SIG-M5 treated with dmso at 0.1 percent for 504 hours (cell line): ENCODE measurements around the gene MNX1.

ENCODE experiments used
- DNase-seq: peaks from one replicate; lab custom pipeline; 2025; ENCODE audit not compliant: unreplicated experiment; lab: John Stamatoyannopoulos, UW

The MNX1 gene

DNA sequence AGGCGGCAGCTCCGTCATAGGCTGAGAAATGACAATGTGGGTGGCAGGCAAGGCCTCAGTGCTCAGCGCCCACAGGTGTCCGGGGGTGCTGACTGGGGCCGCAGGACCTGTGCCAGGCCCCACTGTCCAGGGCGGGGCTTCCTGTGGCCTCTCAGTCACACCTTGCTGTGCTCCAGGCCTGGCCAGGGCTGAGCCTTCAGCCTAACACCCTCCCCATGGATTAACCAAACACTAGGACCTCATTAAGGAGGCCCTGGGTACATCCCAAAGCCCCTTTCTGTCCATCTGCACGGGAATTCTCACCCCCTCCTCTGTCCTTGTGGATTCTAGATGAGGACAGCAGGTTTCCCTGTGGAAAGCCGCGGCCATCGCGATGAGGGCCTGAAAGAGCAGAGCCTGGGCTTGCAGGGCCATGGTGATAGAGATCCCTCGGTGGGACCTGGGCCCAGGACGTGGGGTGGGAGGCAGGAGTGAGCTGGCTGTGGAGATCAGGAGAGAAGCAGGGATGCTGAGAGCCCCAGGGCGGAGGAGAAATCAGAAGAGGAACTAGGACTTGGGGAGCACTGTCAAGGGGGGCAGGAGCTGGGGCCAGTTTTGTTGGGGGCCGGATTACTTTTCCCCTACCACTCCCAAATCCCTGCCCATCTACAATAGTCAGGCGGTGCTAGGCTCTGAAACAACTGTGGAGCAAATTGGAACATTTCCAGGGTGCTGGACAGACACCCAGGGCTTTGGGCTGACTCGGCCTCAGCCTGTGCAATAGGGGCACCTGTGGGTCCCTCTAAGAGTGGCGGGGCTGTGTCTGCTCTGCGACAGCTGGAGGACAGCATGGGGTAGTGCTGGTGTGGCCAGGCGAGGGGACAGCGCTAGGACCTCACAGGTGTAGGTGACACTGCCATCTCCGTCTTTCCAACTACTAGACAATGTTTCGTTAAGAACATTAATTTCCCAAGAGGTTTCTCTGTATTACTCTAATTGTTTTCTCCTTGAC, 23.3 kb upstream of the MNX1 start:
- DNase-seq = no peak

DNA sequence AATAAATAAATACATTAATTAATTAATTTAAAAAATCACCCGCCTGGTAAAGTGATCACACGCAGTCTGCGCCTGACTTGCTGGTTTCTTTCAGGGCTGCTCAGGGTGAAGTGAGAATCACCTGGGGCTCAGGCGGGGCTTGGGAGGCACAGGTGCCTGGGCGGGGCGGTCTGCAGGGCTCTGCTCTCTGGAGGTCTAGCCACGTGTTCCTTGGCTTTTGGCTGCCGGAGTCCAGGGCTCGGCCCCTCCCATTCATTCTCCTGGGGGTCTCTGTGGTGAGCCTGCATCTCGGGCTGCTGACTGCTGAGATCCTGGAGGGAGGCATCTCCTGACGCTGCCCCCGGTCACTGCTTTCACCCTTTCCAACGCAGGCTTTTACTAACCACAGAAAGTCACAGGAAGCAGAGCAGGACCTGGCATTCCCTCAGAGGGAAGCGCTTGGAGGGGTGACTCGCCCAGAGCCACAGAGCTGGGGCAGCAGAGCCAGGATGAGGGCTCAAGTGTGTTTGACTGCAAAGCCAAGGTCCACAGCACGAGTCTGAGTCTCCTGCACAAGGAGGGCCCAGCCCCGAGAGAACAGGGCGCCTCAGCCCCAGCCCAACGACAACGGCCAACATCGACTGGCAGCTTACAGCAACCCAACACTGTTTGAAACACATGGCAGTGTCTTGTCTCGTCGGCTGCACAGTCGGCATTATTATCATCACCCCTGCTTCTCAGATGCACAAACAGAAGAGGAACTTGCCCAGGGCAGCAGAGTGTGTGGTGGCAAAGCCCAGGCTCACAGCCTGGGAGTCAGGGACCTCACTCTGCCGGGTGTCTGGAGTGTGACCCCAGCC, 22.4 kb upstream of the MNX1 start:
- DNase-seq = no peak

DNA sequence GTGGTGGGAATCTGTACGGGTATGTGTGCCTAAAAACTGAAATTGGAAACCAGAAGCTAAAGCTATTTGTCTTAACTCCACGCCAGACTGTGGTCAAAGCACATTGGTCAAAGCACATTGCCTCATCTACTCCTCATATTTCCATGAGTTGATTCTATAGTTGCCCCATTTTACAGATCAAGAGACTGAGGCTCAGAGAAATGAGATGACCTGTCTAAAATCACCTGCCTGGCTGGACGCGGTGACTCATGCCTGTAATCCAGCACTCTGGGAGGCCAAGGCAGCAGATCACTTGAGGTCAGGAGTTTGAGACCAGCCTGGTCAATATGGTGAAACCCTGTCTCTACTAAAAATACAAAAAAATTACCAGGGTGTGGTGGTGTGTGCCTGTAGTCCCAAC, 21.7 kb upstream of the MNX1 start:
- DNase-seq = no peak

DNA sequence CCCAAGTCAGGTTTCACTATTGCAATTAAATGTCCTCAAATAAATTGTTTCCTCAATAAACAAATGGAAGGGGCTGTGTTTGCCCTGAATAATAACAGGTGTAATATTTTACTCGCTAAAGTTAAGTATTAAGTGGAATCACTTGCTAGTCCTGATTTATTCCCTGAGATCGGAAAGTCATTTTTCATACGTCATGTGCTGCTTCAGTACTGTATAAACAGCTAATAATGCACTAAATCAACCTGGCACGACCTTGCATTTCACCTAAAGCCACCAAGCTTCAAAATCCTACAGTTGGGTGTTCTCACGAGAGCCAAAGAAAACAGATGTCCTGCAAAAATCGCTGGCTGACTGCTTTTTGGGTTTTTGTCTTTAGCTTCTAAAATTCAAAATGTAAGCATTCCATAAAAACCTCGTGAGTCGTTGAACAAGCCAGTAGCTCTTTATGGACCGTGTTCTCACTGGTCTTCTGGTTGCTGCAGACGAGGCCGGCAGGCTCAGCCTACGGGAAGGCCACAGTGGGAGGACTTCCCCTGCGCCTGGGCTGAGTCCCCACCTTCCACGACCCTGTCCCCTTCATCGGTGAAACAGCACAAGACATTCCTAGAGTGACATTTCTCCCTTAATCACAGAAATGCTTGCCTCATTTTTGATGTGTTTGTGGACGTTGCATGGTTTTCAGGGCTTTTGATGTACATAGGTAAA, 17.9 kb upstream of the MNX1 start:
- no peak for DNase-seq

DNA sequence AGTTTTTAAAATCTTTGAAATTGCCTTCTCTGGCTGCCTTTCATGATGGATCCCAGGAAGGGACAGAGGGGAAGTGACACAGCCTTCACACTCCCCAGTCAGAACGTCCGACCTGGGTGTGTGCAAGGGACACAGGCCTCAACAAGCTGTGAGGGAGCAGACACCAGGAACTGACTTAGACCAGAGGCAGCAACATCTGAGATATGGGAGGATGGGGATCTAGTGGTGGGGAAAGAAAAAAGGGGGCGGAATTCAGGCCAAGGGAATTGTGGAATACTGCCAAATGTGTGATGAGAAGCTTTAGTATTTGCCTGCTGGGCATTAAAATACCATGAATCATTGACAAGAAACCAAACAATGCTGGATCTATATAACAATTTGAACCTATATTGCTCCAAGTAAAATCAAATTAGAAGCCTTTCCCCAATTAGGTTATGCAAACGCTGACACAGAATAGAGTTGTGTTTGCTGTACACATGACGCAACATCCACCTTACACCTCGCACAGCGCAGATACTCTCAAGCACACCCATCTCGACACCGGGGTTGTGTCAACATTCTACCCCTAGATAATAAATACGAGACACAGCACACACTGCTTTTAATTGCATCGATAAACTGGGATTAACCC, 17.2 kb upstream of the MNX1 start:
- no peak for DNase-seq

DNA sequence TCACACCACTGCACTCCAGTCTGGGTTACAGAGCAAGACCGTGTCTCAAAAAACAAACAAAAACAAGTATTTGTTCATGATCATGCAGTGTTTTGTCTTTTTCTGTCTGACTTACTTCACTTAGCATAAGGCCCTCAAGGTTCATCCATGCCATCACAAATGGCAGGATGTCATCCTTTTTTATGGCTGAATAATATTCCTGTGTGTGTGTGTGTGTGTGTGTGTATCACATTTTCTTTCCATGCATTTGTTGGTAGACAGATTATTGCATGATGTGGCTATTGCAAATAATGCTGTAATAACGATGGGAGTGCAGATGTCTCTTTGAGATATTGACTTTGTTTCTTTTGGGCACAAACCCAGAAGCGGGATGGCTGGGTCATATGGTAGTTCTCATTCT, 14.3 kb upstream of the MNX1 start:
- DNase-seq = no peak

DNA sequence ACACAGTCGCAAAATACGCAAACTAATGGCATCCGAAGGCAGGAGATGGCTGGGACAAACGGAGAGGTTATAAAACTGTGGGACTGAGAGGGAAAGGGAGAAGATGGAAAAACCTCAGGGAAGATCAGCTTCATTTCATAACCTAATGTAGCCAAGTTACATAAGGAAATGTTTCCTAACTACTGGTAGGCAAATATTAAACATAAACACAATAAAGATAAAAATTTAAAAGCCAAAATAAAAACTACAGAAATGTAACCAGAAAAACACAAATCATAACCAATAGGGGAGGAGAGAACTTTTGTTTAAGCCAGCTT, 13.1 kb upstream of the MNX1 start:
- no peak for DNase-seq

DNA sequence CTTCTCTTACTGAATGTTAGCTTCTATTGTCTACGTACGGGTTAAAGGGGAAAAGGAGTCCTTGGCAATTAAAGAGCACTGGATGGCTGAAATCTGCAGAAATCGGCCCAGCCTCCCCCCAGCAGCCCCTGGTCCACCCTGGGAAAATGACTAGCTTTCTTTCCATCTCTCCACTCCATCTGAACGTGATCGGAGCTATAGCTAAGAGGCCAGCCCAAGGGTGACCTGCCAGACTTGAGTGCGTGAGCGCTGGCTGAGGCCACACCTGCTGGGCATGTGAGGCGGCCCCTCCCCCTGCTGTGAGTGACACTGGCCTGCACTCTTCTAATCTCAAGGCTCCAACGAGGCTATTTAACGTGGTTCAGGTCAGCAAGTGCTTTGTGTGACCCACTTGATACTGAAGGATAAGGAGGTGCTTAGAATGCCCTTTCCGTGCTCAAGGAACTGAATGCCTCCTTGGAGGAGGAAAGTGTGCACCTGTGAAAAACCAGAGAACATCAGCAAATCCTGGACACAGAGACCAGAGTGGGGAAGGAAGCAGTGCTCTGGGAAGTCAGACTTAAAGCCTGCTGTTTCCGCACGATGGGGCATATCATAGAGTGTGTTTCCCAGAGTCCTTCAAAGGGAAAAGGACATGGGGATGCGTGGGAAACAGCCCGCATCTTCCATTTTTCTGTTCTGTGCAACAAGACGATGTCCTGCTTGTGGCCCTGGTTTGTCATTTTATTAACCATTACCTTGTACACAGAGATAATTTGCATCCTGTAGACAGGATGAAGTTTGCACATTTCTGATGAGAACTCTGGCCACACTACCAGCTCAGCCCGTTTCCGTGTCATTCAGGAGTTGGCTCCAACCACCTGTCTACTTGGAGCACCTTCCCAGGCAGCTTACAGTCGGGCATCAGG, 12.5 kb upstream of the MNX1 start:
- no peak for DNase-seq

DNA sequence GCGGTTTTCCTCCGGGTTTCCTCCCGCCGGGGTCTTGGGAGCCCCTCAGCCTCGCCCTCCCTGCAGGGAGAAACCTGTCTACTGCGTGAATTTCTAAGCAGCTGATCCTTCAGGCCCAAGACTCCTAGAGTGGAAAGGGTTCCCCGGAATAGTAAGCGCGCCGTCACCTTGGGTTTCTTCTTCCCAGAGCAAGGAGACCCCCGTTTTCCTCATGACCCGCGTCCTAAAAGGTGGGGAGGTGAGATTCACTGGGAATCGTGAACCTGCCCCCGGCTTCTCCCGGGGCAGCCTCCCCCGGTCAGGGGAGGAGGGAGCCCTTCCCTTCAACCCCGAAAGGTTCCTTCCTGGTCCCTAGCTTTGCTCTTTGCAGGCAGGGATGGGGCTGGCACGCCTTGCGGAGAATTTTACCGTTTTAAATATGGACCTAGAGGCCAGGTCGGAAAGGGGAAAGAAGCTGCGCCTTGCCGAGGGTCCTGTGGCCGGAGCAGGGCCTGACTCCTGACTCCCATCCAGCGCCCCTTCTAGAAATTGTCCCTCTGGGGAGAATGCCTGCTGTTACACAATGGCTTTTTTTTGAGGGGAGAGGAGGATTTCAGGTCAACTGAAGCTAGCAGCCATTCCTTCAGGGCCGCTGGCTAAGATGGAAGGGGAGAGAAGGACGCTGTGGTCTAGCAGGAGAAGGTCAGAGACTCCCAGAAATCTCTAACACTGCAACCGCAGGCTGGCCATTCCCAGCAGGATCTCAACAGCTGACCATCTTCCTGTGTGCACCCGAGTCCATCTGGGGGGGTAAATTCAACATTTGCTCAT, 11.6 kb upstream of the MNX1 start:
- DNase-seq = no peak

DNA sequence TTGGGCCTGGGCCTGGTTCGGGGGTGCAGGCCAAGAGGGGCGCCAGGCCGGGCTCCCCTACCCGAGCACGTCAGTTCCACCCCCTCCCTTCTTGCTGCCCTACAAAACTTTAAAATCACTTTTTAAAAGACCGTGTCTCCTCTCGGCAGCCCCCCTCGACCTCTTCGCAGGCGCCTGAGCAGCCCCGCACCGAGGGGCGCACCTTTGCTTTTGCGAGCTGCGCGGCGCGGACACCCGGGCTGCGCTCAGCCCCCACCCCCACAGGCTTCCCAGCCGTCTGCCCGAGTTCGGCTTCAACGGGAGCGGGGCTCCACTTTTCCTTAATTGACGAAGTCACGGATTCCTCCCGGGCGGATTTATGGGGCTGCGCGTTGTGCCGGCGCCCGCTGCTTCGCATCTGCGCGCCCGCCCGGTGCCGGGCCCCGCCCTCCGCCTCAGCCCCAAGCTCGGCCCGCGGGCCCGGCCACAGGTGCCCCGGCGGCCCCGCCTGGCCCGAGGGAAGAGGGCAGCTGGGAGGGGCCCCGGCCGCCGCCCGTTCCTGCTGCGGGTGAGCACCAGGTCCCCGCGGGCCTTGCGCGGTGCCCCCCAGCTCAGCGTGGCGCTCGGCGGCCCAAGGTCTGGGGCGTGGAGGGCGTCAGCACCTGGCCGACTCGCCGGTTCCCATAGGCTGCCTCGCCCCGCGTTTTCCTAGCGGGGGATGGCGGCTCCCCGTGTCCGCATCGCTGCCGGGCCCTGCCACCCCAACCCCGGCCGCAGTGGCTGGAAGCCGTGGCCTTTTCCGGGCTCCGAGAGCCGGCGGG, 10.8 kb upstream of the MNX1 start:
- DNase-seq = no peak

DNA sequence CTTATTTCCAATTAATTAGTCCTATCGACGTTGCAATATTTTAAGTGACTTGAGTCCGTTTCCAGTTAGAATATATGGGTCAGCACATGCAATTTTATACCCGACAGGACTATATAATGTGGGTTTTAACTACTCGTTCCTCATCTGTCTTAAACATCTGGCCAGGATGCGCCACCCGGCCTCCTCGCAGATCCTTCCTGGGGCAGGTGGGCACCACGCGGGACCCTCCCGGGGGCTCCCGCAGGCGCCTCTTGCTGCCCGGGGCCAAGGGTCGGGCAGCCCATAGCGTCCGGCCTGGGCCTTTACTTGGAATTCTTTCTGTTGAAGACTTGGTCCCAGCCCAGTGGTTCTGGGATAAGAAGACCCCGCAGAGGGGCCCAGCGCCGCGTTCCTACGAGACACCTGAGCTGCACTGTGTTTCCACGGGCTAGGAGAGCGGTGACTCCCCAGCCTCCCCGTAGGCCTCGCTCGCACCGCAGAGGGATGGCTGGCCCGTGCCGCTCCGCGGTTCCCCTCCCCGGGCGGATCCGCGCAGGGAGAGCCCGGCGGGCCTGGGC, 10.1 kb upstream of the MNX1 start:
- no peak for DNase-seq

DNA sequence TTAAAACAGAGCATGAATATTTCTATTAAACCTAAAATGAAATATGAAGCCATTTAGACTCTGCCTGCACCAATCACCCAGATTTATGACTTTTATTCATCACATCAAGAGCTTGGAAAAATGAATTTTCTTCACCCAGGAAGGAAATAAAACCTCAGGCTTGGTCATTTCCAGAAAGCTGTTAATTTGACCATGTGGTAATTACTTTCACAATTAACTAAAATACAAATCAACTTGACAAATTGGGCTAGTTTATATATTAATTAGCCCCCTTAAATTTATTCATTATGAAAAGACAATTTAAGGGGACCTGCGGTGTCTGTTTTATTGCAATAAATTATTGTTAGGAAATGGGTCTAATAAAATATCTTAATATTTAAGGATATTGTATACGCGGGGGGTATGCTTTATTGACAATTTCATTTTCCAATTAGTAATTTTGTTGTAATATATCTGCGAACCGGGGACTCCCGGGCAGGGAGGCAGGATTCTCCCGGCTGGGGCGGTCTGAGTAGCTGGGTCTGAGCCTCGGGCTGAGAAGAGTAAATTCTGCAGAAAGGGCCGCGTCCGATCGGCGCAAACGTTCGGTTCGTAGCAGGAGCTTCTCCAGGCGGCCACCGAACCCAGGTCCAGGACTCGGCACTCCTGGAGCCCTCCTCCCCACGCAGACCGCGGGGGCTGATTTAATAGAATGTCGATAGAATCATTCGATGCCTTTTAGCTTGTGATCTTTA, 9.4 kb upstream of the MNX1 start:
- no peak for DNase-seq

DNA sequence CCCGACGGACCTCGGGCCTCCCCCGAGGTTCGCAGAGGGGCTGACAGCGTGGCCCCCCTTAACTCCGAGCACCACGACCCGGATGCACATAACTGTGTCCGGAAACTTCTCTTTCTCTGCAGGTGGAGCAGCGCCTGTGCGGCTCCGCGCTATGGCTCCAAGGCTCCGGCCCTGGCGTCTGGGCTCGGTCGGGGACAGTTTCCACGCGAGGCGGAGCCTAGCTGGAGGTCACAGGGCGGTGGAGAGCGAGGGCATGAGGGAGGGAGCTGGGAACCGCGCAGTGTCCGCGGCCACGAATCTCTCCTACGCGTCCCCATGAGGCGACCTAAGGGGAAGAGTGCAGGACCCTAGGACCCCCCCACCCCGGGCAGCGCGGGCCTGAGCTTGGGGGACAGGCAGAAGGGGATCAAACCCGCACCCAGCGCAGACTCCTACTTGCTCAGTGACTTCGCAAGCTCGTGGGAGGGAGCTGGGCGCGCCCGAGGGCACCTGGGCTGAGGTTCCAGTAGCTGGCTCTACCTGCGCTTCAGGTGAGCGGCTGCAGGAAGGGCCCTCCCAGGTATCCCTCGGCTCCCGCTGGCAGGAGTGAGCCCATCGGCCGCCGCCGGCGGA, 8.6 kb upstream of the MNX1 start:
- no peak for DNase-seq

DNA sequence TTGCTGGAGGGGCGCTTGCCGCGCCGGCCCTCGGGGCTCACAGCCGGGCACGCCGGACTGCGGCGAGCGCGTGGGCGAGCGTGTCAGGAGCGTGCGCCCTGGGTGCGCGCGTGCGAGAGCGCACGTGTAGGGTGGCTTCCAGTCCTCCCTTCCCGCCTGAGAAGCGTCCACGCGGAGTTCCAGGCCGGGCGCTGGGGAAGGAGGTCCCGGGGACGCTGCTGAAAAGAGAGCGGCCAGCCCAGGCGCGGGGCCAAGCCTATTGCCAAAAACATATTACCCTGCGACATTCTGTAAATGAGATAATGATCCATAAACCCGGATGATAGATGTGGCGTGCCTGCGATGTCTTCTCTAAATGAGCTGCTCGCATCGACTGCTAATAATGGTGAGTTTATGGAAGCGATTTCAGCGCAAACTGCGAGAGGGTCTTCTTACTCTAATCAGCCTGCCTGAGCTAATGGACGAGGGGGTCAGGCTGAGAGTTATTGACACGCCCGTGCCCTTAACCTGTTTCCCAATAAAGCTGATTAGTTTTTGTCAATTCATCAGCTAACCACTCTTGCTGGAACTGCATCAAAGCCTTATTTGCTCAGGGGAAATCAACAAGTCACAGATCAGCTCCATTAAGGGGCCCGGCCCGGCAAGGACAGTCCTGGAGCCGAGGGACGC, 8.0 kb upstream of the MNX1 start:
- no peak for DNase-seq

DNA sequence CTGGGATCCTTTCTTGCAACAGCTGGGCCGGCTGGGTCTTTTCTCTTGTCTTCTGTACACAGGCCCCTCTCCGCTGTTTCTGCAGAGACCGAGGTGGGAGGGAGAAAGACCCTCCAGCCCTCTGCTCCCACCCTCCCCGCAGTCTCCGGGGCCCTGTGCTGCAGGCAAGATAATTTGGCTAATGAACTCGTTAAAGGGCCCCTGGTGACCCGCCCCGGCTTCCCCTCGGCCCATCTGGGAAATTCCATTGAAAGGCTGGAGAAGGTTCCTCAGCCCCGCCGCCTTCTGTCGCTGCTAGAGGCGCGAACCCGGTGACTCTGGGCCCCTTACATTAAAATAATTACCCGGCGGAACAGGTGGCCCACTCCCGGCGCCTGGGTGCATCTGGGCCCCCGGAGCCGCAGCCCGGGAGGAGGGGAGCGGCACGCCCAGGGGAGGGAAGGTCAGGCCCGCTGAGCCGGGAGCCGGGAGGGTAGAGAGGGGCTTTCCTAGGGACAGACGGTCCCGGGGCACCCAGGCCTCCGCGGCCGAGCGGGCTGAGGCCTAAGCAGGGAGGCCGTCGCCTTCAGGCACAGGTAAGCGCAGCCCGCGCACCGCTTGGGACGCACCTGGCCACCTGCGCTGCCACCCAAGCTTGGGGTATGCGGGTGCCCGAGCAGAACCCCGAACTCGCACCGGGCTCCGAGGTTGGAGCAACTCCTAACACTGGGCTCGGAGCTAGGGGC, 7.3 kb upstream of the MNX1 start:
- no peak for DNase-seq

DNA sequence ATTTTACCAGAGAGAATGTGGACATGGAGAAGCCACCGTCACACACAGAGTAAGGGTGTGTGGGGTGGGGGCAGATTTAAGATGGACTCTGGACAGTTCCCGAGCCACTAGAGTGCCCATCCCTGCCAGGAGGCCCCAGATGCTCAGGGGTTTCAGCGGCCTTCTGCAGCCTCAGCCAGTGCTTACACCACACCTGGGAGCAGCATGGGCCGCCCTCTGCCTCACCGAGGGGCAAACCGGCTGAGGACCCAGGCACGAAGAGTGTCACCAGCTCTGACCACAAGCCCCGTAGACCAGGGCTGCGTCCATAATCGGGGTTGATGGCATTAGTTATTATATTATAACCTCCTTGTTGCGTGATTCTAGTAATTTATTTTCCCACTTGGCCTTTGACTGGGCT, 6.7 kb upstream of the MNX1 start:
- no peak for DNase-seq
